ENCODE data around the gene RGS6.

DNA sequence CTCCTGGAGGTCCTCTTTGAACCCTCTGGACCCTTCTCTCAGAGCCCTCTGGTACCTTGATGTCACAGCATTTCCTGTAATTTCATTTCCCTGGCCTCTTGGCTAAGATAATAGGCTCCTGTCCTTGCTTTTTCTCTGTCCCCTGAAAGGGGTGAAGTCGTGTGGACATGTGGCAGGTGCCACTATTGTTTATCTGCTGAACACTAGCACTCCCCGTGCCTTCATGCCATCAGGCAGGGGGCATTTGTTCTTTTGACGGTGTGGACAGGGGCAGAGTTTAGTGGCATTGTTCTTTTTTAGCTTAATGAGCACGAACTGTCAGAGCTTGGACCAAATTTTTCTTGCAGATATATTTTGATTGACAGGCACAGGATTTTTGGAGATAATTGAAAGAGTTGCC lies 166.0 kb downstream of the RGS6 start:
- no peak for TF ChIP-seq POLR2A (IDR thresholded peaks at IDR 0.05; ENCODE audit: low read depth, low read length)
- no peak for TF ChIP-seq POLR2AphosphoS5 (IDR thresholded peaks at IDR 0.05; ENCODE audit: low read depth, low read length)
- TF ChIP-seq TAF1 (IDR thresholded peaks at IDR 0.05; ENCODE audit: borderline replicate concordance, low read depth, low read length), result no peak

Data from GM12892 (cell line).